GM18498 (cell line): ENCODE results near the gene TMEFF2.

Experiments
- ATAC-seq: cut with Tn5 transposase; IDR thresholded peaks from one replicate; pipeline ENCODE4 v1.9.1; 2021; ENCODE audit warnings: mild to moderate bottlenecking, moderate library complexity; ENCODE audit not compliant: unreplicated experiment

The TMEFF2 gene

GRCh38 chr2:192072261-192072660 lies 122.5 kb downstream of the TMEFF2 start:
- no peak for ATAC-seq

DNA sequence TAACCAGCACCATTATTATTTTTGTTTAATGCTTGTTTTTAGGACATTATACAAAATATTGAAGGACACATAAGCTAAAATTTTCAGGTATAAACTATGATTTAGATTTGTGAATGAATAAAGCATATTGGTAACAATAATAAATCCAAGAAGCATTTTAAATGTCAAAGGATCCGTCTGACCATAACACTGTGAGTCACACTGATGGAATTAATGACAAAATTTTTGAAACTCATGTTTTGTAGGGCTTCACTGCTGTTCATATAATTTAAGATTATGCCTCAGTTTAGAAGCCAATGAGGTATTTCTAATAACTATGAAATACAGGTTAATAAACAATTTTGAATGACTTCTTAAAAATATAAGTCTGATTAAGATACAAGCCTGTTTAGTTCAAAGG lies 124.6 kb downstream of the TMEFF2 start:
- no peak for ATAC-seq

GRCh38 chr2:192069417-192069816 lies 125.3 kb downstream of the TMEFF2 start:
- no peak for ATAC-seq

GRCh38 chr2:192068966-192069365 lies 125.8 kb downstream of the TMEFF2 start:
- no peak for ATAC-seq

DNA sequence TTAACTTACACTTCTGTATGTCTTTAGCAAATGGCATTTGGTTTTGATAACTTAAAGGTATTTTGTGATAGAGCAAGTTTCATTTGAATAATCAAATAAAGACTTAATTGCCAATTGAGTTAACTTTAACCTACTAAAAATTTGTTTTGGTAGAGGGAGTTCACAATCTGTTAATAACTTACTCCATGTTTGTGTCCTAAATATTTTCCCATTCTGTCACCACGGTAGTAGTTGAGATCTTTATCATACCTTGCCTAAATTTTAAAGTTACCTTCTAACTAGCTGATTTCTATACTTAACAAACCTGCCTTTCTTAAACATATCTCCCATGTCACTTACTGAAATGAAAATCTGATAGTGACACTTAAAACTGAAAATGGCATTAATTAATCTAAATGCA lies 127.1 kb downstream of the TMEFF2 start:
- ATAC-seq = no peak

DNA sequence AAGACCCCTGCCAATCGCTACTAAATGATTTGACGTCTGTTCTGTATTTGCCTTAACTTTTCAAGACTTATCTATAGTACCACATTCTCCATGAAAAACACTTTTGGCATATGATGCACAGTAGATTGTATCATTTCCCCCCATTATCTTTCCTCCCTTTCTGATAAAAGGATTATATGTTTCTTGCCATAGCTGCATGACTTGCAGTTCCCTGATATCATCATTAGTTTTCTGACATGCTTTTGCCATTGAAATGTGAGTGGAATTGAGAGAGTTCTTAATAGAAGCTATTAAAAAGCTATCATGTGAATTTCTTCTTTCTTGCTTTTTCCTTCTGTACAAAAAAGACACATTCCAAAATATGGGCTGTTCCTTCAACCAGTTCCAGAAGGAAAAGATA lies 130.3 kb downstream of the TMEFF2 start:
- no peak for ATAC-seq

GRCh38 chr2:192060161-192060560 lies 134.6 kb downstream of the TMEFF2 start:
- ATAC-seq = no peak

GRCh38 chr2:192059266-192059665 lies 135.5 kb downstream of the TMEFF2 start:
- ATAC-seq = no peak

- no peak for ATAC-seq
Measured at GRCh38 chr2:192053921-192054320, 140.8 kb downstream of the TMEFF2 start.

DNA sequence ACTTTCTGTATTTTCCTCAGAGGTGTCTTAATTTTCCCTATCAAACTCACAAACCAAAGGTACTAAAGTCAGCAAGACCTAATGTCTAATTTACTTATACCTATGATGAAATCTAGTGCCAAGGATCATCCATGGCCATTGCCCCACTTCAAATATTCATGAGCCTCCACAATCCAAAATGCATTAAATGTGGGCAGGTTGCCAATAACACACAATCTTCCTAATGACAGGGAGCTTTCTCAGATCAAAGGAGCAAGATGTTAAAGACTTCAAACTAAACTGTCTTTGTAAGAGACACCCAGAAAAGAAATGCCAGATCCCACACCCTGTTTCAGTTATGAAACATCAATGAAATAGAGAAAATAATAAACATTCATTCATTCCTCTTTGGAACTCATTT lies 143.2 kb downstream of the TMEFF2 start:
- no peak for ATAC-seq

DNA sequence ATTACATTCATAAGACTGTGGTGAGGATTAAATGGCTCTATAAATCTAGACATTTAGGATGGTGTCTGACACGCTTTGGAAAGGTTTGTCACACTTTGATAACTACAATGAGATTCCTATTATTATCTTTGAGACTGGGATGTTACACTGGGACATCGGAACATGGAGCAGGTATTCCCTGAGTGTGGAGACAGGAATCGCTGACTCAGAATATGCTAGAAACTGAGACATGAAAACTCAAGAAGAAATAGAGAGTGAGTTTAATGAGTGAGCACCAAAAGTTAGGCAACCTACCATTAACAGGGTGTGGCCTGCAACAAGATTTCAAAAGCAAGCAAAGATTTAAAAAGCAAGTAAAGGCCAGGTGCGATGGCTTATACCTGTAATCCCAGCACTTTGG lies 145.4 kb downstream of the TMEFF2 start:
- ATAC-seq = no peak

- no peak for ATAC-seq
Measured at GRCh38 chr2:192047315-192048107, 147.2 kb downstream of the TMEFF2 start.

DNA sequence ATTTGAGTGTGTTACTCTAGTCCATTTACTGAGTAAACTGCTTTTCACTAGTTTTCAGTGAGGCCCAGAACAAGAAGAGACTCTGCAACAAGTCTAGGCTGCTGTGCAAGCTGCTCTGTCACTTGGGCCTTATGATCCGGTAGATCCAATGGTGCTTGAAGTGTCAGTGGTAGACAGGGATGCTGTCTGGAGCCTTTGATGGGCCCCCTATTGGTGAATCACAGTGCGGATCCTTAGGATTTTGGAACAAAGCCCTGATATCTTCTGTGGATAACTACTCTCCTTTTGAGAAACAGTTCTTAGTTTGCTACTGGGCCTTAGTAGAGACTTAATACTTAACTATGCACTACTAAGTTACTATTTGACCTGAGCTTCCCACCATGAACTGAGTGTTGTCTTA lies 150.2 kb downstream of the TMEFF2 start:
- ATAC-seq = no peak

- no peak for ATAC-seq
Measured at GRCh38 chr2:192043216-192043870, 151.4 kb downstream of the TMEFF2 start.

GRCh38 chr2:192042126-192042525 lies 152.6 kb downstream of the TMEFF2 start:
- ATAC-seq = no peak

- no peak for ATAC-seq
Measured at GRCh38 chr2:192038110-192038509, 156.6 kb downstream of the TMEFF2 start.

- no peak for ATAC-seq
Measured at GRCh38 chr2:192035731-192036442, 158.8 kb downstream of the TMEFF2 start.

DNA sequence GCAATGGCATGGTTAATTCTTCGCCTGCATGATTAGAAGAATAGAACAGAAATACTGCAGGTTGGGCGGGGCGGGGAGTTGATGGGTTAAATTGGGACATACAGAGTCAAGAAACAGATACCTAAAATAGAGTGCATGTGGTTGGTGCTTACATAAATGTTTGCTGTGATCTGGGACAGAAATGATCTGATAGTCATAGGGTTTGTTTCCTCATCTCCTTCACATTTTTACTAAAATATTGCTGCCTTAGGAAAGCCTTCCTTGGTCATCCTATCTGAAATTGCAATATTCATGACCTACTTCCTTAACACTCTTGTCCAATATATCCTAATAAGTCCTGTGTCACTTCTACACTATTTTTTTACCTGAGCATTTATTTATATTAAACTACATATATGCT lies 163.9 kb downstream of the TMEFF2 start:
- no peak for ATAC-seq

GRCh38 chr2:192030289-192030688 lies 164.4 kb downstream of the TMEFF2 start:
- ATAC-seq = peak; percentile 57

- ATAC-seq = peak; percentile 83
Measured at GRCh38 chr2:192029089-192029488, 165.6 kb downstream of the TMEFF2 start.

- ATAC-seq = no peak
Measured at GRCh38 chr2:192026825-192027120, 168.0 kb downstream of the TMEFF2 start.
